BE2C (cell line): ENCODE results near the gene NAV2.

ENCODE experiments used
- DNase-seq: peaks from one replicate; pipeline ENCODE4 v3.0.0-alpha.2; 2020
- H3K27me3 ChIP-seq: fragments of 250-450 bp; sonication (Bioruptor Pico); 2 replicates; pipeline ENCODE4 v1.5.1; 2020; ENCODE audit warnings: mild to moderate bottlenecking
- H3K36me3 ChIP-seq: fragments of 250-450 bp; sonication (Bioruptor Pico); 2 replicates; pipeline ENCODE4 v1.5.1; 2020; ENCODE audit warnings: mild to moderate bottlenecking
- H3K4me1 ChIP-seq: fragments of 250-450 bp; sonication (Bioruptor Pico); 2 replicates; pipeline ENCODE4 v1.5.1; 2020
- H3K4me3 ChIP-seq: 2 replicates; pipeline ENCODE4 v1.5.1; 2011; ENCODE audit warnings: low read depth, low read length
- H3K9me3 ChIP-seq: fragments of 250-450 bp; sonication (Bioruptor Pico); 2 replicates; pipeline ENCODE4 v1.5.1; 2020
- CTCF ChIP-seq: IDR thresholded peaks from 2 replicates; pipeline ENCODE4 v1.5.1; 2012; ENCODE audit warnings: mild to moderate bottlenecking, low read depth, low read length

NAV2 gene

GRCh38 chr11:19770277-19770676, 57.6 kb downstream of the NAV2 start:
- no peaks in the 10 kb centered on the region for H3K27me3 ChIP-seq
- no peaks in the 10 kb centered on the region; the same call in 1 of the 2 replicates for H3K4me1 ChIP-seq
- no peak for TF ChIP-seq CTCF
- DNase-seq = no peak
- H3K36me3 ChIP-seq = no peaks in the 10 kb centered on the region
- no peaks in the 10 kb centered on the region for H3K9me3 ChIP-seq
- no peak overlapping the region for H3K4me3 ChIP-seq

DNA sequence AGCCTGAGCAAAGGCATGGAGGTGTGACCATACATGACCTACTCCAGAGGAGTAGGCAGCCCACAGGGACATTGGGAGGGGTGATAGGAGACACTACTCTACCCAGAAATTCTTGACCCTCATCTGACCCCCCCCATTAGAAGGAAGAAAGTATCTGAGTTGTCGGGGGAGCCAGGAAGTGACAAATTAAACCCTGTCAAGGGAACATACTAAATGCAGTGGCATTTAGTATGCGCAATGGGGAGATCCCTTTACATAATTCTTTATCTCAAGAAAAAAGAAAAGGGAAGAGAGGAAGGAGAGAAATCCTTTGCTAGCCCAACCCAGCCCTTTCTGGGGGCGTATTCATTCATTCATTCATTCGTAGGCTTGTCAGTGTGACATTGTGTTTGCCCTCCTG, 58.8 kb downstream of the NAV2 start:
- no peak for TF ChIP-seq CTCF
- Histone ChIP-seq H3K36me3 (no peaks in the 10 kb centered on the region), H3K27me3 (no peaks in the 10 kb centered on the region), H3K4me3 (no peak overlapping the region), H3K4me1 (no peaks in the 10 kb centered on the region; the same call in 1 of the 2 replicates), H3K9me3 (no peaks in the 10 kb centered on the region)
- no peak for DNase-seq

DNA sequence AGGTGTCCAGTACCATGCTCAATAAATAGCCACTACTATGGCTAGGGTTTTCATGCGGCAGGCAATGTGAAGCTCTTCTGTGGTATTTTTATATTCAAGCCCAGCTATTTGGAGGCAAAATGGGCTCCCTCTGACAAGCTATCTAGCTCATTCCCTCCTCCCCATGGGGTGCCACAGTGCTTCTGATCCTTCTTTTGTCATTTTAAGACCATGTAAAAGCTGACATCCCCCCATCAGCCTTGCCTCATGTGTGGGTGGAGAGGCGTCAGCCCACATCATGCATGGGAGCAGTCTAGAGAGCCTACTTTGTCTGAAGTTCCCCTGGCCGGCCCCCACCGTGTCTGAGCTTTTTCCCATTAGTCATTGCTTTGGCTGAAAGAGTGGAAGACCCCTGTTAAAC, 59.8 kb downstream of the NAV2 start:
- no peak for TF ChIP-seq CTCF
- H3K36me3 ChIP-seq = no peaks in the 10 kb centered on the region
- H3K4me3 ChIP-seq = no peak overlapping the region
- no peaks in the 10 kb centered on the region for H3K27me3 ChIP-seq
- DNase-seq = no peak
- H3K9me3 ChIP-seq = no peaks in the 10 kb centered on the region
- no peaks in the 10 kb centered on the region; the same call in 1 of the 2 replicates for H3K4me1 ChIP-seq

GRCh38 chr11:19774329-19774728, 61.7 kb downstream of the NAV2 start:
- Histone ChIP-seq H3K36me3 (no peaks in the 10 kb centered on the region), H3K27me3 (no peaks in the 10 kb centered on the region), H3K4me1 (no peaks in the 10 kb centered on the region)

DNA sequence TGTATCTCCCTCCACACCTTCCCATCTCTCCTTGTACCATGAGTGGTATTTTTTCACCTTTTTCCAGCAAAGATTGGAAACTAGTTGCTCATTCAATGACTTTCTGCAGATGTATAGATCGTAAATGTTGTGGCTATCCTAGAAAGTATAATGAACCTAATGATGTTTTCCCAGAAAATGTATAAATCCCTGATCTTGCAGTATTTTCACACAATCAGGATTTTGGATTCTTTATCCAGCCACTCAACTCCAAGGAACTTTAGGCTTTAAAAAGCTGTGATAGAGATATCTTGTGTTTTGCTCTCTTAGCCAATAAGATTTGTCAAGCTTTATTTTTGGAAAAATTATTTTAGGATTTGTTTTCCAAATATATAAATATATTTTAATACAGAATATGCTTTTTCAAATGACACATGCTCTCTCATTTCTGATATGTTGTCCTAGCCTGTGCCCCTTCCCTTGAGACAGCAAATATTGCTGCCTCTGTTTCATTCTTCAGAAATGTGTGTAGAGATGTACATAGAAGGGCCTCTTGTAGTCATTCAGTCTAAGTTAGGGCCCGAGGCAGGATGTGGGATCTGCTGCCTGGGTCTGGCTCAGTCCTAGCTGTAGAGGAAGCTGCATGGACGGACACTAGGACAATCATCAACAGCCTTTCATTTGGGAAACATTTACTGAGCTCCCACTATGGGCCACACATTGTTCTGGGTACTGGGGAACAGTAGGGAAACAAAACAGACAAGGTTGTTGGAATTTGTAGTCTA, 62.4 kb downstream of the NAV2 start:
- no peaks in the 10 kb centered on the region for H3K27me3 ChIP-seq
- no peaks in the 10 kb centered on the region for H3K9me3 ChIP-seq
- no peak overlapping the region for H3K4me3 ChIP-seq
- no peaks in the 10 kb centered on the region for H3K36me3 ChIP-seq
- no peak for TF ChIP-seq CTCF
- no peaks in the 10 kb centered on the region for H3K4me1 ChIP-seq
- no peak for DNase-seq

More at GRCh38 chr11:19774329-19774728, 61.7 kb downstream of the NAV2 start:
- no peak for TF ChIP-seq CTCF
- H3K9me3 ChIP-seq = no peaks in the 10 kb centered on the region
- no peak for DNase-seq
- H3K4me3 ChIP-seq = no peak overlapping the region

- Histone ChIP-seq H3K36me3 (no peaks in the 10 kb centered on the region), H3K4me1 (no peaks in the 10 kb centered on the region), H3K4me3 (no peak overlapping the region), H3K9me3 (no peaks in the 10 kb centered on the region), H3K27me3 (no peaks in the 10 kb centered on the region)
- TF ChIP-seq CTCF = no peak
- DNase-seq = no peak
These were observed 63.0 kb downstream of the NAV2 start for GRCh38 chr11:19775622-19776021.
